ENCODE data around the gene IFITM2. TPM values are rescaled to one million over a fixed set of nuclear protein-coding genes. Genes with fewer than 3 reads are reported as not detected.
"Not testable (repeated sequence)": the region's sequence is repeated elsewhere in the genome, so short reads cannot be mapped to it uniquely, and the experiment has no call there.

IFITM2 gene
- total RNA-seq, 1 experiment from 2014 or later, result 4.2 TPM

DNA sequence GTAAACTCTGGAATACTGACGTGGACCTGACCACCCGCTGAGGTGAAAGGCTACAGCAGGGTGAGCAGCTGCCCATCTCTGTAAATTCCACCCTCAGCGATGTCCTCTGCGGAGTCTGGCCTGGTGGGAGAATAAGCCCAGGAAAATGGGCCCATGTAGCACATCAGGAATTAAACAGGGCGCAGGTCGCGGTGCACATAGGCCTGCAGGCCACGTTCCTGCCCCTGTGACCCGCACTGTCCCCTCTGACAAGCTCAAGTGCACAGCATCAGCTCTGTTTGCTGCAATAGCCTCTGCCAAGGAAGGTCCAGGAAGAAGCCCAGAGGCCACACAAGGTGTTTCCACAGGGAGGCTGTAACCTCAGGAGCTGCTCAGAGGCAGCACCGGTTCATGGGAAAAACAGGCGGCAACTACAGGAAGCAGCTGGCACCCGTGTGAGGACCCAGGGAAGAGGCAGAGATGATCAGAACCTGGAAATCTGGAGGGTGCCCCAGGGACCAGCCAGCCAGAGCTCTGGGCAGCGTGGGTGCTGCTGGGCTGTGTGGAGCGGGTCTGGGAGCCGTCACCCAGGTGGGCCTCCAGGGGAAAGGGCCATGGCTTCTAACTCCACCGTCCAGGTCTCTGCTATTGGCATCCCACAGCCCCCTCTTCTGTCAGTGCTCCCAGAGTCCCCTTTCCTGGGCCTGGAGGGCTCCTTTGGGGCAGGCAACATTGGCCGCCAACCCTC, 808 bp upstream of the IFITM2 start:
- intact Hi-C loops (cut with micrococcal nuclease; ENCODE audit: unreplicated experiment), result loop anchor here (5.0 kb wide), 2 partner anchors 50 to 140 kb away; no protein-coding TSS in a partner anchor
- no peak for DNase-seq
- Histone ChIP-seq H3K27ac (no peak overlapping the region), H3K27me3 (ENCODE audit: insufficient read depth, low read depth) (no peaks in the 10 kb centered on the region), H3K79me2 (ENCODE audit: low read depth) (no peaks in the 10 kb centered on the region), H3K9me3 (ENCODE audit: insufficient read depth, low read depth) (no peaks in the 10 kb centered on the region), H3K4me3 (no peak overlapping the region), H3K4me2 (no peak overlapping the region), H3K36me3 (ENCODE audit: low read depth) (no peaks in the 10 kb centered on the region), H4K20me1 (ENCODE audit: insufficient read depth) (no peaks in the 10 kb centered on the region), H3K9me2 (ENCODE audit: insufficient read depth) (no peaks in the 10 kb centered on the region), H3F3A (ENCODE audit: insufficient read depth, low read depth) (peaks cover 6% of the 10 kb centered on the region; the same call in 1 of the 2 replicates), H3K4me1 (replicated peaks; ENCODE audit: insufficient read depth) (peaks cover 10% of the 10 kb centered on the region), H2AFZ (no peak overlapping the region)
- POLR2A ChIA-PET (ENCODE audit: unreplicated experiment), result no interaction called here
- no TSS peak for BruUV-seq (replicated peaks)
- no peak for TF ChIP-seq EZH2 (IDR thresholded peaks at IDR 0.05; ENCODE audit: low read depth)
- TF ChIP-seq, protein P1, sequence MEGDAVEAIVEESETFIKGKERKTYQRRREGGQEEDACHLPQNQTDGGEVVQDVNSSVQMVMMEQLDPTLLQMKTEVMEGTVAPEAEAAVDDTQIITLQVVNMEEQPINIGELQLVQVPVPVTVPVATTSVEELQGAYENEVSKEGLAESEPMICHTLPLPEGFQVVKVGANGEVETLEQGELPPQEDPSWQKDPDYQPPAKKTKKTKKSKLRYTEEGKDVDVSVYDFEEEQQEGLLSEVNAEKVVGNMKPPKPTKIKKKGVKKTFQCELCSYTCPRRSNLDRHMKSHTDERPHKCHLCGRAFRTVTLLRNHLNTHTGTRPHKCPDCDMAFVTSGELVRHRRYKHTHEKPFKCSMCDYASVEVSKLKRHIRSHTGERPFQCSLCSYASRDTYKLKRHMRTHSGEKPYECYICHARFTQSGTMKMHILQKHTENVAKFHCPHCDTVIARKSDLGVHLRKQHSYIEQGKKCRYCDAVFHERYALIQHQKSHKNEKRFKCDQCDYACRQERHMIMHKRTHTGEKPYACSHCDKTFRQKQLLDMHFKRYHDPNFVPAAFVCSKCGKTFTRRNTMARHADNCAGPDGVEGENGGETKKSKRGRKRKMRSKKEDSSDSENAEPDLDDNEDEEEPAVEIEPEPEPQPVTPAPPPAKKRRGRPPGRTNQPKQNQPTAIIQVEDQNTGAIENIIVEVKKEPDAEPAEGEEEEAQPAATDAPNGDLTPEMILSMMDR (conservative IDR thresholded peaks at IDR 0.05), result no peak
- CTCF ChIA-PET, result interaction anchor here (0.6 kb wide), 1 partner anchor 57 kb away, joined by 4 read pairs; no protein-coding TSS in a partner anchor

DNA sequence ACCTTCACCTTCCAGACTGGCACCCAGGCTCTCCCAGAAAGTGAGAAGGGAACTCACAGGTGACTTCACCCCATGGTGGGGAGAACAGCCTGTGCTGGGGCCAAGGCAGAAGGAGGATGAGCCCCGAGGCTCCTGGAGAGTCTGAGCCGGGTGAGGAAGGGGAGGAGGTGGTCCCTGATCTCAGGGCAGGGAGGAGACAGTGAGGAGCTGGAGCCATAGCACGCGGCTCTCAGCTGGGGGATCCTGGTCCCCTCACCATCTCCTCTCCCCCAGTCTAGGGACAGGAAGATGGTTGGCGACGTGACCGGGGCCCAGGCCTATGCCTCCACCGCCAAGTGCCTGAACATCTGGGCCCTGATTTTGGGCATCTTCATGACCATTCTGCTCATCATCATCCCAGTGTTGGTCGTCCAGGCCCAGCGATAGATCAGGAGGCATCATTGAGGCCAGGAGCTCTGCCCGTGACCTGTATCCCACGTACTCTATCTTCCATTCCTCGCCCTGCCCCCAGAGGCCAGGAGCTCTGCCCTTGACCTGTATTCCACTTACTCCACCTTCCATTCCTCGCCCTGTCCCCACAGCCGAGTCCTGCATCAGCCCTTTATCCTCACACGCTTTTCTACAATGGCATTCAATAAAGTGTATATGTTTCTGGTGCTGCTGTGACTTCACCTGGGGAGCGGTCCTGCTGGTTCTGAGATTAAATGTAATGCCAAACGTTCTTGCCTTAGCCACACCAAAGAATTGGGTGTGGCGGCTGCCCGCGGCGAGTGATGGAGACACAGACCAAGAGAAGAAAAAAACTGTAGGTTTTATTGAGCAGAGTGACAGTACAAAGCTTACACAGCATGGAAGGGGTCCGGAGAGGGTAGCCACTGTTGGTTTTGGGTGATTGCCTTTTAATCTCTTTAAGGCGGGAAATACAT, 1.4 kb downstream of the IFITM2 start:
- peak; percentile 70 to 72 for DNase-seq
- H3K79me2 ChIP-seq (ENCODE audit: low read depth); H3K27ac ChIP-seq; H3K9me3 ChIP-seq (ENCODE audit: insufficient read depth, low read depth); H3K4me1 ChIP-seq (replicated peaks; ENCODE audit: insufficient read depth); H3F3A ChIP-seq (ENCODE audit: insufficient read depth, low read depth); H3K4me3 ChIP-seq; H3K36me3 ChIP-seq (ENCODE audit: low read depth); H3K27me3 ChIP-seq (ENCODE audit: insufficient read depth, low read depth); POLR2A ChIA-PET (ENCODE audit: unreplicated experiment); H3K9me2 ChIP-seq (ENCODE audit: insufficient read depth); H2AFZ ChIP-seq; CTCF ChIA-PET; H4K20me1 ChIP-seq (ENCODE audit: insufficient read depth): not testable (repeated sequence)
- BruUV-seq (replicated peaks), result TSS peak; percentile 68
- intact Hi-C loops (cut with micrococcal nuclease; ENCODE audit: unreplicated experiment), result loop anchor here (5.0 kb wide), 2 partner anchors 48 to 138 kb away; no protein-coding TSS in a partner anchor
- H3K4me2 ChIP-seq, result peak overlapping the region; percentile 31; the same call in 1 of the 2 replicates

DNA sequence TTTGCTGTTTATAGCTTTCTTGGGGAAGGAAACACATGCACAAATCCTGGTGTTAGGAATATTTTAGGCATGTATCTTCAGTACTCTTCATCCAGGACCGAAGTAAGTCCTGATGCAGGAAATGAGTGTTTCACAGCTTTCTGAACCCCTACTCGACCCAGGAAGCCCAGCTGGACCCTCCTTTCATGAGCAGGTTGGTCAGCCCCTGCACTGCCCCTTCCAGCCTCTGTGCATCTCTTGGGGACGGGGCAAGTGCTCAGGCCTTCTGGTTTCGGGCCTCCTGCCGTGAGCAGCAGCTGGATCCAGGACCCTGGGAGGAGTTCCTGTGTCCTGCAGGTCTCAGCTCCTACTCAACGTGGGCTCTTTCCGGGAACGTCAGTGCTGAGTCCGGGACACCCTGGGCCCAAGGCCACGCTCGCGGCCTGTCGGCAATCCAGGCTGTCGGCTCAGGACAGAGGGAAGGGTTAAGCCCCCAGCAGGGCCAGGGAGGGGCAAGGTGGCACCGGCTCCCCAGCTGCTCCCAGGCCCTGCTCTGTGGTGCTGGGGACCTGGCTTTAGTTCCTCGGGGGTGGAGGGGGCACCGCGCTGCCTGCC, 2.5 kb downstream of the IFITM2 start:
- DNase-seq; H3K4me1 ChIP-seq (replicated peaks; ENCODE audit: insufficient read depth); H3K9me3 ChIP-seq (ENCODE audit: insufficient read depth, low read depth); H3K9me2 ChIP-seq (ENCODE audit: insufficient read depth); H3K27me3 ChIP-seq (ENCODE audit: insufficient read depth, low read depth); H3K36me3 ChIP-seq (ENCODE audit: low read depth); H4K20me1 ChIP-seq (ENCODE audit: insufficient read depth); BruUV-seq (replicated peaks); H3K4me3 ChIP-seq; CTCF ChIA-PET; POLR2A ChIA-PET (ENCODE audit: unreplicated experiment); H3F3A ChIP-seq (ENCODE audit: insufficient read depth, low read depth); H3K79me2 ChIP-seq (ENCODE audit: low read depth); H3K27ac ChIP-seq; H2AFZ ChIP-seq: not testable (repeated sequence)
- intact Hi-C loops (cut with micrococcal nuclease; ENCODE audit: unreplicated experiment), result loop anchor here (5.0 kb wide), 2 partner anchors 47 to 137 kb away; no protein-coding TSS in a partner anchor
- H3K4me2 ChIP-seq, result peak overlapping the region; percentile 31; the same call in 1 of the 2 replicates

DNA sequence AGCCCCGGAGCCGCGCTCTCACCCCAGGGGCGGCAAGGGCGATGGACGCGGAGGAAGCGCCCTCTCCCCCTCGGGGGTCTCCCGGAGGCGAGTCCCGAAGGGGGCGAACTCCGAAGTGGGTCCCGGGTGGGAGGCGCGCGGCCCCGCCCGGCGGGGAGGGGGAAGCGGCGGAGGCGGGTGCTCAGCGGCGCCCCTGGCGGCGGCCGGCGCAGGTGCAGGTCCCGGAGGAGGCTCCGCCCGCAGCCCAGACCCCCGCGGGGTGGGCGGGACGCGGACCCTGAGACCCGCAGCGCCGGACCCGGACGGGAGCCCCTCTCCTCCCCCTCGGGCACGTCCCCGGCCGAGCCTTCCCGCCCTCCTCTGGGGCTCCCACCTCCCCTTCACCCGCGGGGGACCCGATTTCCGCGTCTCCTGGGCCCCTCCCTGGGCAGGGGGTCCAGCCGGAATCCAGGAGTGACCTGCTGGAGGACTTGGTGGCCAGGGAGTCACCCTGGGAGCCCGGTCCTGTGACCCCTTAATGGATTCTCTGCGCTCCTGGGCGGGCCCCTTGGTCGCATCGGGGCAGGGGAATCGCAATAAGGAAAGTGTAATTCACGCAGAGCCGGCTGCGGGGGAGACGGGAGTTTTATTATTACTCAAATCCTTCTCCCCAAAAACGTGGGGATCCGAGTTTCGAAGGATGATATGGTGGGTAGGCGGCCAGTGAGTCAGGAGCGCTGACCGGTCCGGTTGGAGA, 3.6 kb downstream of the IFITM2 start:
- H3K9me2 ChIP-seq (ENCODE audit: insufficient read depth); DNase-seq; H3K4me3 ChIP-seq; H3K27me3 ChIP-seq (ENCODE audit: insufficient read depth, low read depth); H3K27ac ChIP-seq; CTCF ChIA-PET; H3K36me3 ChIP-seq (ENCODE audit: low read depth); H3K4me1 ChIP-seq (replicated peaks; ENCODE audit: insufficient read depth); H3K9me3 ChIP-seq (ENCODE audit: insufficient read depth, low read depth); POLR2A ChIA-PET (ENCODE audit: unreplicated experiment); intact Hi-C loops (cut with micrococcal nuclease; ENCODE audit: unreplicated experiment); H3F3A ChIP-seq (ENCODE audit: insufficient read depth, low read depth); H3K4me2 ChIP-seq; H2AFZ ChIP-seq; BruUV-seq (replicated peaks); H3K79me2 ChIP-seq (ENCODE audit: low read depth); H4K20me1 ChIP-seq (ENCODE audit: insufficient read depth): not testable (repeated sequence)

Data from PC-9 (cell line).